GM18909 (cell line): ENCODE data around the gene CACNA2D4.
"Not testable (repeated sequence)": the region's sequence is repeated elsewhere in the genome, so short reads cannot be mapped to it uniquely, and the experiment has no call there.

Experiments
- ATAC-seq: cut with Tn5 transposase; IDR thresholded peaks from one replicate; pipeline ENCODE4 v1.9.1; 2021; ENCODE audit warnings: mild to moderate bottlenecking; ENCODE audit not compliant: unreplicated experiment, poor library complexity

The CACNA2D4 gene, protein sequence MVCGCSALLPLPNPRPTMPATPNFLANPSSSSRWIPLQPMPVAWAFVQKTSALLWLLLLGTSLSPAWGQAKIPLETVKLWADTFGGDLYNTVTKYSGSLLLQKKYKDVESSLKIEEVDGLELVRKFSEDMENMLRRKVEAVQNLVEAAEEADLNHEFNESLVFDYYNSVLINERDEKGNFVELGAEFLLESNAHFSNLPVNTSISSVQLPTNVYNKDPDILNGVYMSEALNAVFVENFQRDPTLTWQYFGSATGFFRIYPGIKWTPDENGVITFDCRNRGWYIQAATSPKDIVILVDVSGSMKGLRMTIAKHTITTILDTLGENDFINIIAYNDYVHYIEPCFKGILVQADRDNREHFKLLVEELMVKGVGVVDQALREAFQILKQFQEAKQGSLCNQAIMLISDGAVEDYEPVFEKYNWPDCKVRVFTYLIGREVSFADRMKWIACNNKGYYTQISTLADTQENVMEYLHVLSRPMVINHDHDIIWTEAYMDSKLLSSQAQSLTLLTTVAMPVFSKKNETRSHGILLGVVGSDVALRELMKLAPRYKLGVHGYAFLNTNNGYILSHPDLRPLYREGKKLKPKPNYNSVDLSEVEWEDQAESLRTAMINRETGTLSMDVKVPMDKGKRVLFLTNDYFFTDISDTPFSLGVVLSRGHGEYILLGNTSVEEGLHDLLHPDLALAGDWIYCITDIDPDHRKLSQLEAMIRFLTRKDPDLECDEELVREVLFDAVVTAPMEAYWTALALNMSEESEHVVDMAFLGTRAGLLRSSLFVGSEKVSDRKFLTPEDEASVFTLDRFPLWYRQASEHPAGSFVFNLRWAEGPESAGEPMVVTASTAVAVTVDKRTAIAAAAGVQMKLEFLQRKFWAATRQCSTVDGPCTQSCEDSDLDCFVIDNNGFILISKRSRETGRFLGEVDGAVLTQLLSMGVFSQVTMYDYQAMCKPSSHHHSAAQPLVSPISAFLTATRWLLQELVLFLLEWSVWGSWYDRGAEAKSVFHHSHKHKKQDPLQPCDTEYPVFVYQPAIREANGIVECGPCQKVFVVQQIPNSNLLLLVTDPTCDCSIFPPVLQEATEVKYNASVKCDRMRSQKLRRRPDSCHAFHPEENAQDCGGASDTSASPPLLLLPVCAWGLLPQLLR

GRCh38 chr12:1918081-1918883 lies at the start of gene CACNA2D4:
Gene CACNA2D4, minus strand, starts transcription at chr12:1918652. Its CDS starts 179 bp downstream, at chr12:1918473.
- no peak for ATAC-seq

- no peak for ATAC-seq
Observed at GRCh38 chr12:1966561-1967226, 48.2 kb upstream of the CACNA2D4 start.

DNA sequence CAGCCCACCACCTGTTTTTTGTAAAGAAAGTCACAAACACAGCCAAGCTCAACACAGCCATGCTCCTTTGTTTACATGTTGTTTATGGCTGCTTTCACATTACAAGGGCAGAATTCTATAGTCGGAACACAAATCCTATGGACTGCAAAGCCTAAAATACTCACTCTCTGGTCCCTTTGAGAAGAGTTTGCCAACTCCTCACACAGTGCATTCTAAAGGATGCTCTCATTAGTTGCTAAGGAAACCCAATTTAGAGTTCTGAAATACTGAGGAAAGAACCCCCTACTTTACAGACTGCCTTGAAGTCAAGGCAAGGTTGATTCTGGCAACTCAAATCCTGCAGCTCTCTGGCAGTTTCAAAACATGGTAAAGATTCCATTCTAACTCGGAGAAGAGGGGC lies 47.5 kb upstream of the CACNA2D4 start:
- no peak for ATAC-seq

- ATAC-seq, result no peak
Observed at GRCh38 chr12:1962051-1963020, 43.9 kb upstream of the CACNA2D4 start.

GRCh38 chr12:1956716-1957115 lies 38.3 kb upstream of the CACNA2D4 start:
- no peak for ATAC-seq

- no peak for ATAC-seq
Observed at GRCh38 chr12:1949771-1950470, 31.5 kb upstream of the CACNA2D4 start.

GRCh38 chr12:1948883-1949282 lies 30.4 kb upstream of the CACNA2D4 start:
- ATAC-seq, result no peak

DNA sequence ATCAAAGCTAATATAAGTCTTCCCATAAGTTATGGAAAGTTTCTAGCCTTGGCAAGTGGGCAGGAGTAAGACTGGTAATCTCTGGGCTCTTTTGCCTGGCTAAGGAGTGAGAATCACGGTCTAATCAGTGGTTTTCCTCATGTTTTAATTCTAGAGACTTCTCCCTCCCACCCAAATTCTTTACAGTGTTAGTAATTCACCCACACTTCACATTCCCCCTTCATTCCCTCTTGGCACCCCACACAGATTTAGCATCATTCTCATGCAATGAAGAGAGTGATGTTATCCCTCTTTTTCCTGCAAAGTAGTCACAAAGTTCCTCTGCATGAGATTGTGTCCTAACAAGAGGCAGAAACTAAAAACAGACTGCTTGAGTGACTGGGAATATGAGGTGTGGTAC lies 28.6 kb upstream of the CACNA2D4 start:
- ATAC-seq, result no peak

DNA sequence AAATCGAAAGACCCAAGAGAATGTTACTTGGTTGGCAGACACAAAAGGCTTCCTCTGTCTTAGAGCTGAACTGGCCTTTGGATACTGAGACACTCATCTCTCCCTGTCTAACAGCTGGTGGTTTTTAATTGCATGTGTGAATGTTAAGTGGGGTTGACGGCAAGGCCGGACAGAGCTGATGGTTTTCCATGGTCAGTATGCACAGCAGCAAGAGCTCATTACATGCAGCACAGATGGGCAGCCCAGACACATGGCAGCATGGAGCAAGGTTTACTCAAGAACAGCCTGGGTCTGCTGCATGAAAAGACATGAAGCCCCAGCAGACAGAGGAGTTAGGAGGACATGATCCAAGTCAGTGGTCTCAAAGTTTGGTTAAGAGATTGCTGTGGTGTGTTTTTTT lies 27.8 kb upstream of the CACNA2D4 start:
- ATAC-seq, result no peak

- ATAC-seq, result not testable (repeated sequence)
Observed at GRCh38 chr12:1945502-1945901, 27.1 kb upstream of the CACNA2D4 start.

DNA sequence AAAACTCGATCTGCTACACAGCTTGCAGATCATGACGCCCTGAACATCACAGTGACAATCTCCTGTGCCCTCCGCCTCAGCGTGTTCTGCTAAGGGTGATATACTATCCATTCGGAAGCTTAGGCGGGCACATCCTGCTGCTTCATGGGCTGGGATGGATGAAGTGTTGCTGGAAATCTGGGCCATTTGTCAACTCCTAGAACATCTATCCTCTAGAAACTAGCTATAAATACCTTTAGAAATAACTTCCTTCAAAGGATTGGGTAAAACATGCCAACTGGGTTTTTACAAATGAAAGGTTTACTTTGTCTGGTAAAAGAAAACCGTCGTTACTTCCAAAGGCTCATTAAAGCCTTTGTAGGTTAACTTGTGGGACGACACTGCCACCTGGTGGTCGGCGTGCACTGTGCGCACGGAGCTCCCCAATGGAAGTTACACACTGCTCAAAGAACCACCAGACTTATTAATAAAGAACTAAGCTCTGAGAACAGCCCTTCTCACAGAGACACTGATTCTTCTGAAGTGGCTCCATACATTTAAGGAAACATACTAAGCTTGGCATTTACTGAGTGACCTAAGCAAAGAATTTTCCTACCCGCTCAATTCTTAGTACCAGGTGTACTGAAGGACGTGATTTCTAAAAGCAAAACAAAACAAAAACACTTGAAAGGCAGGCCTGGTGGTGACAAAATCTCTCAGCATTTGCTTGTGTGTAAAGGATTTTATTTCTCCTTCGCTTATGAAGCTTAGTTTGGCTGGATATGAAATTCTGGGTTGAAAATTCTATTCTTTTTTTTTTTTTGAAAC lies 21.6 kb upstream of the CACNA2D4 start:
- peak; percentile 53 for ATAC-seq

GRCh38 chr12:1939331-1939730 lies 20.9 kb upstream of the CACNA2D4 start:
- ATAC-seq, result no peak

GRCh38 chr12:1937481-1938224 lies 19.2 kb upstream of the CACNA2D4 start:
- ATAC-seq, result no peak

GRCh38 chr12:1936406-1937320 lies 18.2 kb upstream of the CACNA2D4 start:
- no peak for ATAC-seq

GRCh38 chr12:1935700-1936378 lies 17.4 kb upstream of the CACNA2D4 start:
- no peak for ATAC-seq
